Measurements from ENCODE around the gene CDK13. TPM values are rescaled to one million over a fixed set of nuclear protein-coding genes. Genes with fewer than 3 reads are reported as not detected.

Gene CDK13
- total RNA-seq, 1 experiment from 2014 or later: 52.2 TPM

DNA sequence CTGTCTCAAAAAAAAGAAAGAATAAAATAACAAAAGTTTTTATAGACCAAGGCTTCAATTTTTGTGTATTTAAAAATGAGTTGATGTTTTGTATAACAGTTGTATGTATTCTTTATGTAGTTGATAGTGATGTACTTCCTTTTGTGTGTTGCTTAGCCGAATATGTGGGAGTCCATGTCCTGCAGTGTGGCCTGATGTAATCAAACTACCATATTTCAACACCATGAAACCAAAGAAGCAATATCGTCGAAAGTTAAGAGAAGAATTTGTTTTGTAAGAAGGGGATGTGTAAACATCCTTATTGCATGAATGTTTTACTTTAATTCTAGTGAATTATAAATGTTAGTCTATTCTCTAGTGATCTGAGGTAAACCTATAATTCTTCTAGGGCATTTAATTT is 127.8 kb downstream of the CDK13 start:
- TF ChIP-seq, protein P1, sequence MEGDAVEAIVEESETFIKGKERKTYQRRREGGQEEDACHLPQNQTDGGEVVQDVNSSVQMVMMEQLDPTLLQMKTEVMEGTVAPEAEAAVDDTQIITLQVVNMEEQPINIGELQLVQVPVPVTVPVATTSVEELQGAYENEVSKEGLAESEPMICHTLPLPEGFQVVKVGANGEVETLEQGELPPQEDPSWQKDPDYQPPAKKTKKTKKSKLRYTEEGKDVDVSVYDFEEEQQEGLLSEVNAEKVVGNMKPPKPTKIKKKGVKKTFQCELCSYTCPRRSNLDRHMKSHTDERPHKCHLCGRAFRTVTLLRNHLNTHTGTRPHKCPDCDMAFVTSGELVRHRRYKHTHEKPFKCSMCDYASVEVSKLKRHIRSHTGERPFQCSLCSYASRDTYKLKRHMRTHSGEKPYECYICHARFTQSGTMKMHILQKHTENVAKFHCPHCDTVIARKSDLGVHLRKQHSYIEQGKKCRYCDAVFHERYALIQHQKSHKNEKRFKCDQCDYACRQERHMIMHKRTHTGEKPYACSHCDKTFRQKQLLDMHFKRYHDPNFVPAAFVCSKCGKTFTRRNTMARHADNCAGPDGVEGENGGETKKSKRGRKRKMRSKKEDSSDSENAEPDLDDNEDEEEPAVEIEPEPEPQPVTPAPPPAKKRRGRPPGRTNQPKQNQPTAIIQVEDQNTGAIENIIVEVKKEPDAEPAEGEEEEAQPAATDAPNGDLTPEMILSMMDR (conservative IDR thresholded peaks at IDR 0.05): no peak
- Mint-ChIP-seq H3K27ac (no peak overlapping the region), H3K9me3 (no peaks in the 10 kb centered on the region), H3K36me3 (ENCODE audit: insufficient read depth in 1 of 3, low read depth in 3 of 3) (peaks cover 3 to 16% (median 14%) of the 10 kb centered on the region in 3 experiments; a peak in 5 of 7 replicates), H3K4me1 (no peaks in the 10 kb centered on the region), H3K27me3 (ENCODE audit: low read depth) (no peaks in the 10 kb centered on the region), H3K4me3 (no peak overlapping the region)
- H3K23me2 ChIP-seq (ENCODE audit: insufficient read length, low read depth, low read length, poor library complexity, severe bottlenecking): no peaks in the 10 kb centered on the region
- no peaks in the 10 kb centered on the region for H3K9me3 ChIP-seq (ENCODE audit: control insufficient read depth, low read depth, low read length)
- no peak overlapping the region for H2BK15ac ChIP-seq (ENCODE audit: low read depth, low read length)
- H2AK5ac ChIP-seq (ENCODE audit: insufficient read length, low read length): no peak overlapping the region
- no peak overlapping the region for H3K56ac ChIP-seq (ENCODE audit: insufficient read length, low read depth, low read length)
- H3K23ac ChIP-seq (ENCODE audit: insufficient read length, low read depth, low read length): no peak overlapping the region
- no peak overlapping the region for H3K14ac ChIP-seq (ENCODE audit: insufficient read depth, low read length)
- no peak overlapping the region for H4K91ac ChIP-seq (ENCODE audit: insufficient read length, low read depth, low read length)
- no peaks in the 10 kb centered on the region for H3K79me2 ChIP-seq (ENCODE audit: insufficient read depth, low read length)
- no peak overlapping the region for H2BK12ac ChIP-seq (ENCODE audit: insufficient read length, low read depth, low read length)
- no peak overlapping the region for H4K8ac ChIP-seq (replicated peaks; ENCODE audit: insufficient read length, low read depth, low read length)
- H3K4me2 ChIP-seq (ENCODE audit: insufficient read depth, insufficient read length, low read length): no peak overlapping the region
- H2AFZ ChIP-seq (ENCODE audit: low read length): no peak overlapping the region
- no peak overlapping the region for H3K9ac ChIP-seq (ENCODE audit: extremely low read depth, insufficient read length, low read length)
- H3K4ac ChIP-seq (ENCODE audit: low read depth, low read length): no peak overlapping the region
- no peaks in the 10 kb centered on the region for H3K4me1 ChIP-seq (ENCODE audit: insufficient read depth, low read length)
- no CpG with 5 or more reads among the region's 3 CpGs for WGBS (ENCODE audit: extremely low coverage, insufficient read length, low lambda C conversion rate)
- no peak overlapping the region for H3K27ac ChIP-seq (ENCODE audit: insufficient read length, low read depth, low read length)
- no peak overlapping the region for H2BK5ac ChIP-seq (ENCODE audit: insufficient read length, low read length)
- H3K27me3 ChIP-seq (ENCODE audit: insufficient read depth, low read length): no peaks in the 10 kb centered on the region
- H2BK20ac ChIP-seq (ENCODE audit: low read depth, low read length, poor library complexity, severe bottlenecking): no peak overlapping the region
- DNase-seq: no peak
- no peak overlapping the region for H3T11ph ChIP-seq (ENCODE audit: low read length)
- H4K20me1 ChIP-seq (ENCODE audit: control insufficient read depth, insufficient read depth, insufficient read length): no peaks in the 10 kb centered on the region
- no peaks in the 10 kb centered on the region for H3K79me1 ChIP-seq (ENCODE audit: insufficient read depth, low read depth, low read length, poor library complexity, severe bottlenecking)
- no peak overlapping the region for H4K5ac ChIP-seq (ENCODE audit: insufficient read length, low read depth, low read length)
- H3K18ac ChIP-seq (ENCODE audit: insufficient read length, low read depth, low read length): no peak overlapping the region
- no peak overlapping the region for H2BK120ac ChIP-seq (ENCODE audit: low read depth, low read length, poor library complexity, severe bottlenecking)
